Kidney glomerular epithelial cell (primary cell): Measurements from ENCODE around the gene RALGAPA1.
"Not testable (repeated sequence)": the region's sequence is repeated elsewhere in the genome, so short reads cannot be mapped to it uniquely, and the experiment has no call there.

Experiments
- DNase-seq: peaks from one replicate; lab custom pipeline; 2025; lab: John Stamatoyannopoulos, UW

RALGAPA1 gene

DNA sequence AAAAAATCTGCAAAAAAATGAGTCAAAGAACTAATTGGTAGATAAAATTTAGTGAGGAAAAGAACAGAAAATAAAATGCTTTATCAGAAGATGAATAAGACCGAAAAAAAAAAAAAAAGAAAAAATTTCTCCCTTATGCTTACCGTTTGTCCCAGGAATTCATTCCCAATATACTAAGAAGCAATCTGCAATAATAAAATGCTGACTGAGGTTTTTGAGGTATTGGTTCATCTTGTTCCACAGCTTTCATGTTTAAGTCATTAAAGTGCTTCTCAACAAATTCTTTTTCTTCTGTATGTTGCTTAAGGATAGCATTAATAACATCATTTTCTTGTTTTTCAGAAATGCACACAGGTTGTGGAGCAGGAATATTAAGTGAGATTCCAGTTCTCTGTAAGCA lies 182.1 kb downstream of the RALGAPA1 start:
- not testable (repeated sequence) for DNase-seq

DNA sequence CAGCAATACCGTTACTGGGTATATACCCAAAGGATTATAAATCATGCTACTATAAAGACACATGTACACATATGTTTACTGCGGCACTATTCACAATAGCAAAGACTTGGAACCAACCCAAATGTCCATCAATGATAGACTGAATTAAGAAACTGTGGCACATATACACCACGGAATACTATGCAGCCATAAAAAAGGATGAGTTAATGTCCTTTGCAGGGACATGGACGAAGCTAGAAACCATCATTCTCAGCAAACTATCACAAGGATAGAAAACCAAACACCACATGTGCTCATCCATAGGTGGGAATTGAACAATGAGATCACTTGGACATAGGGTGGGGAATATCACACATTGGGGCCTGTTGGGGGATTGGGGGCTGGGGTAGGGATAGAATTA lies 187.1 kb downstream of the RALGAPA1 start:
- DNase-seq, result not testable (repeated sequence)

DNA sequence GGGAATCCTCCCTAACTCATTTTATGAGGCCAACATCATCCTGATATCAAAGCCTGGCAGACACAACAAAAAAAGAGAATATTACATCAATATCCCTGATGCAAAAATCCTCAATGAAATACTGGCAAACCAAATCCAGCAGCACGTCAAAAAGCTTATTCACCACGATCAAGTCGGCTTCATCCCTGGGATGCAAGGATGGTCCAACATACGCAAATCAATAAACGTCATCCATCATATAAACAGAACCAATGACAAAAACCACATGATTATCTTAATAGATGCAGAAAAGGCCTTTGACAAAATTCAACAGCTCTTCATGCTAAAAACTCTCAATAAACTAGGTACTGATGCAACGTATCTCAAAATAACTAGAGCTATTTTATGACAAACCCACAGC lies 189.1 kb downstream of the RALGAPA1 start:
- DNase-seq, result not testable (repeated sequence)

DNA sequence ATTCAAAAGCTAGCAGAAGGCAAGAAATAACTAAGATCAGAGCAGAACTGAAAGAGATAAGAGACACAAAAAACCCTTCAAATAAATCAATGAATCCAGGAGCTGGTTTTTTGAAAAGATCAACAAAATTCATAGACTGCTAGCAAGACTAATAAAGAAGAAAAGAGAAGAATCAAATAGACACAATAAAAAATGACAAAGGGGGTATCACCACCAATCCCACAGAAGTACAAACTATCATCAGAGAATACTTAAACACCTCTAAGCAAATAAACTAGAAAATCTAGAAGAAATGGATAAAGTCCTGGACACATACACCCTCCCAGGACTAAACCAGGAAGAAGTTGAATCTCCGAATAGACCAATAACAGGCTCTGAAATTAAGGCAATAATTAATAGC lies 189.6 kb downstream of the RALGAPA1 start:
- DNase-seq, result not testable (repeated sequence)

DNA sequence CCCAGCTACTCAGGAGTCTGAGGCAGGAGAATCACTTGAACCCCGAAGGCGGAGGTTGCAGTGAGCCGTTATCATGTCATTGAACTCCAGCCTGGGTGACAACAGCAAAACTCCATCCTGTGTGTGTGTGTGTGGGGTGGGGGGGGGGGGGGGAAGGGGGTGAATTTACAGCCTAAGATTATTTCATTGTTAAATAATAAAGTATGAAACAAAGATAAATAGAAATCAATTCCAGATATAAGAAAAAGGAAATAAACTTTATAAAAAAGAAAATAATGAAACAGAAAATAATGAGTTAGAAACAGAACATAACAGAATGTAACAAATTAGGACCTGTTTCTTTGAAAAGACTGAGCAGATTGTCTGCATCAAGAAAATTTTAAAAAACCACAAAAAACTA lies 191.6 kb downstream of the RALGAPA1 start:
- no peak for DNase-seq

DNA sequence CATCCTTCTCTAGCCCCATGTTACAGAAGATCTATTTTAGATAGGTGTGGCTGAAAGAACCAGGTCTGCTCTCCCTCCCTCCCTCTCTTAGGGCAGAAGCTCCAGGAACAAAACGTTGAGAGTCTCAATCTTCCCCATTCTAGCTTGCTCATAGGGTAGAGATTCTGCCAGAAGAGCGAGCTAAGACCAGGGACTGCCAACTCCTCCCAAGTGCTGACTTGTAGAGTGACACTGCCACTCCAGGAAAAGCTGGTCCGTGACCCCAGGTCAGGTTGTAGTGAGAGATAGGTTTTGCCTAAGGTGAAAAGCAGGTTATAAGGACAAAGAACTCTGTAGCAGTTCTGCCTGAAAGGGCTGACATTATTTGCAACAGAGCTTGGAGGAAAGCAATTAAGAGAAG lies 201.7 kb downstream of the RALGAPA1 start:
- no peak for DNase-seq

DNA sequence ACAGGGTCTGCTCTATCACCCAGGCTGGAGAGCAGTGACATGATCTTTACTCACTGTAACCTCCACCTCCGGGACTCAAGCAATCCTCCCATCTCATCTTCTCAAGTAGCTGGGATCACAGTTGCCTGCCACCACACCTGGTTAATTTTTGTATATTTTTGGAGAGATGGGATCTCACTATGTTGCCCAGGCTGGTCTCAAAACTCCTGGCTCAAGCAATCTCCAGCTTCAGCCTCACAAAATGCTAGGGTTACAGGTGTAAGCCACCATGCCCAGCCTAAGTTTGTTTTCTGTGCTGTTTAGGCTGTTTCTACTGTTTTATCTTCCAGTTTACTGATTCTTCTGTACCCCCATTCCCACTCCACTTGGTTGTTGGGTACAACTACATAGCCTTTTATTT lies 208.8 kb downstream of the RALGAPA1 start:
- DNase-seq, result no peak

DNA sequence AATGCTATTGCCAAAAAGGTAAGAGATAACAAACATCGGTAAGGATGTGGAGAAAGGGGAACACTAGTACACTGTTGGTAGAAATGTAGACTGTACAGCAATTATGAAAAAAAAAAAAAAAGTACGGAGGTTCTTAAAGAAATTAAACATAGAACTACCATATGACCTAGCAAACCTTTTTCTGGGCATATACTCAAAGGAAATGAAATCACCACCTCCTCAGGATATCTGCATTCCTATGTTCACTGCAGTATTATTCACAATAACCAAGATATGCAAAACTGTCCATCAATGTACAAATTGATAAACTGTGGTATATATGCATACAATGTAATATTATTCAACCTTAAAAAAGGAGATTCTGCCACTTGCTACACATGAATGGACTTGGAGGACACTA lies 214.5 kb downstream of the RALGAPA1 start:
- DNase-seq, result no peak

DNA sequence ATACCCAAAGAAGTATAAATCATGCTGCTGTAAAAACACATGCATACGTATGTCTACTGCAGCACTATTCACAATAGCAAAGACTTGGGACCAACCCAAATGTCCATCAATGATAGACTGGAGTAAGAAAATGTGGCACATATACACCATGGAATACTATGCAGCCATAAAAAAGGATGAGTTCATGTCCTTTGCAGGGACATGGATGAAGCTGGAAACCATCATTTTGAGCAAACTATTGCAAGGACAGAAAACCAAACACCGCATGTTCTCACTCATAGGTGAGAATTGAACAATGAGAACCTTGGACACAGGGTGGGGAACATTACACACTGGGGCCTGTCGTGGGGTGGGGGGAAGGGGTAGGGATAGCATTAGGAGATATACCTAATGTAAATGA lies 221.7 kb downstream of the RALGAPA1 start:
- DNase-seq, result not testable (repeated sequence)

DNA sequence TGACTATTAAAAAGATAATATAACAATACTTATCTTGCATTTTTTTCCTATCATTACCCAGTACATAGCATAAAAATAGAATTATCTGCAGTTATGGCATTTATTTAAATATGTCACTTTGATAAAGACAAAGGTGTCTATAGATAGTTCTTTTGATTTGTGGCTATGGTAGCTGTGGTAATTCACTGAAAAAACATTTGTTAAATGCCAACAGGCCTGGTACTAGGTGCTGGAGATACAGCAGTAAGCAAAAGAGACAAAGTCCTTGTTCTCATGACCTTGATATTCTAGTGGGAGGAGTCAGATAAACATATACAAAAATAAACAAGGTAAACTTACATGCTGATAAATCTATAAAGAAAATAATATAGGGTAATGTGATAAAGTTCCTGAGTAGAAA lies 230.5 kb downstream of the RALGAPA1 start:
- no peak for DNase-seq

DNA sequence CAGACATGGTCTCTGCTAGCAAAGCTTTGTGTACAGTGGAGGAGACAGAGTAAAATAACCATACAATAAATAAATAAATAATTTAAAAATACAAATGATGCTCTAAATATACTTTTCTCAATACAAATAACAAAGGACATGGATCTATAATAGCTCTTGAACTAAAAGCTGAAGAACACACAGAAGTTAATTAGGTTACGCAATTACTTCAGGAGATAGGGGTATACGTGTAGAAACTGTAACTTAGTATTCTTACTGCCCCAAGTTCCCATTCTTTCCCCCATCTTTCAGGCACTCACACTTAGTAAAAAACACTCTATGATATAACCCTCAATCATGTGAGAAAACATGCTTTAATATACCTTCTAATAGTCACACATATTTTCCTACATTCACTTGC lies 231.0 kb downstream of the RALGAPA1 start:
- no peak for DNase-seq

DNA sequence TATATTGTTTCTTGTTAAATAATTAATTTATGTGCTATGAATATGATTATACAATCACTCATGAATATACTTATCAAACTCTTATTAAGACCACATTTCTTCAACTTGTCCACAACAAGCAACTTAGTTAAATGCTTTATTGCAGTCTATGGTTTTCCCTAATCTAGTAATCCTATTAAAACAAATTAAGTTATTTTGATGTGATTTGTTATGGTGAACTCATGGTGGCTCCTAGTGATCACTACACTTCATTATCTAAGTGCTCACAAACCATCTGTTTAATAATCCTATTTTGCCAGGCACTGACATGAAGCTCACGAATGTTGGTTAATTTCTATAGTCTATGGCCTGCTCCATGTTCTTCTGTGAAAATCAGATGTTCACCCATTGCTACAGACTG lies 232.2 kb downstream of the RALGAPA1 start:
- no peak for DNase-seq

DNA sequence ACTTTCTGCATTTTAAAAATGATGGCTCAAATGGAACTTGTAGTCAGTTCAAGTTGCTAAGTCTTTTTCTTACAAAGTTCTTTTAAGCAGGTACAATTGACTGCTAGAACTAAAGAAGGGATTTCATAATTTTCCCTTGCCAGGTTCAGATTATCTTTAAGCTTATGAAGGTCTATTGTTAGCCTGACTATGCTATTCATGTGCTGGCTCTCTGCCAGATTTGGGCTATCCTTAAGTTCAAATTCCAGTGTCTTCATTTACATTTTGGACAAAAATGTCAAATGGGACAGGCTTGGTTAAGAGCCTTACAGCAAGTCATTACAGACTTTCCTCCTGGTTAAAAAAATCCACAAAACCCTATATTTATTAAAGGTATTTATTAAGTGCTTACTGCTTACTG lies 232.8 kb downstream of the RALGAPA1 start:
- no peak for DNase-seq

DNA sequence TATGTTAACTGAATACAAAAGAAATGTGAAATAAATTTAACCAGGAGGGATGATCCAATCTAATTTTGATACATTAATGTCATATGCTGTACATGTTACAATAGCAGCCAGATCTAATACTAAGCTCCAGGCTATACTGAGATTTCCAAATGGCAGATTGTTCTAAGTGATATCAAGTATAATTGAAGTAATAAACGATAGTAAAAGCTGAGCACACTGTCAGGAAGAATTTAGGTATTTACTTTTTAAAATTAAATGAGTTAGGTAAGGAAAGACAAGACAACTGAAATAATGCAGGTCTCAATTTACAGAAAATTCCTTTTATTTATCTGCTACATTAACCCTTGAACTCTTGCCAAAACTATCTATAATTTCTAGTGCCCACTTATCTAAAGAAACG lies 235.2 kb downstream of the RALGAPA1 start:
- no peak for DNase-seq

DNA sequence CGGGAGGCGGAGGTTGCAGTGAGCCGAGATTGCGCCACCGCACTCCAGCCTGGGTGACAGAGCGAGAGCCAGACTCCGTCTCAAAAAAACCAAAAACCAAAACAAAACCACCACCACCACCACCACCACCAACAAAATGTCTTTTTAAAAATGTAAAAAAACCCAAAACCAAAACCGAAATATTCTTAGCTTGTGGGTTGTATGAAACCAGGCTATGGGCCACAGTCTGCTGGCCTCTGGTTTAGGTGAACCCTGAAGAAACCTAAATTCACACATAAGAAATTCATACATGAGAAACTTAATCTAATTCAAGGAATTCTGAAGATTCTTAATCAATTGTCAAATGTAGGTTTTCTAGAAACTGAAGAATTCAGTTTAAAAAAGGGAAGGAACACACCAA lies 237.5 kb downstream of the RALGAPA1 start:
- no peak for DNase-seq

DNA sequence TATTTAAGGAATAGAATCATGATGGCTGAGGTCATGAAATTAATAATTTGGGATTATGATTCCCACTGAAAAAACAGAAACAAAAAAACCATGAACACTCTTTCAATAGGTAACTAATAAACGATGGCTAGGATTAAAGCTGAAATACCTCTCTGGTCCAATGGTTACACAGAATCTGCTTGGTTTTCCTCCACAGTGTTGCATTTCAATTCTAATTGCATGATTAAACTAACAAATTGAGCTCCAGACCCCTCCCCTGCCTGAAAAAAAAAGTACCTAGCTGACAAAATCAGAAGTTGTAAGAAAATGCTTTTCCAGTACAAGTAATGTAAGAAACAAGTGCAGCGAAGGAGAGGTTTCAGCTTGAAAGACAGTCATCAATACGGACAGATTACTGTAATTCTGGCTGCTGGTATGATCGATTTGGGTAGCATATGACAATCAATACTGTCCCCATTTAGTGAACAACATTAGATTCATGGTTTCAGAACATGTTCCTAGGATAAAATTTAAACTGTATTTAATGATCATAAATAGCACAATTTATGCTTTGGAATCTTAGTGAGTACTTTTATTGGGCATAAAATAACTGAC lies 243.1 kb downstream of the RALGAPA1 start:
- peak; percentile 32 for DNase-seq

DNA sequence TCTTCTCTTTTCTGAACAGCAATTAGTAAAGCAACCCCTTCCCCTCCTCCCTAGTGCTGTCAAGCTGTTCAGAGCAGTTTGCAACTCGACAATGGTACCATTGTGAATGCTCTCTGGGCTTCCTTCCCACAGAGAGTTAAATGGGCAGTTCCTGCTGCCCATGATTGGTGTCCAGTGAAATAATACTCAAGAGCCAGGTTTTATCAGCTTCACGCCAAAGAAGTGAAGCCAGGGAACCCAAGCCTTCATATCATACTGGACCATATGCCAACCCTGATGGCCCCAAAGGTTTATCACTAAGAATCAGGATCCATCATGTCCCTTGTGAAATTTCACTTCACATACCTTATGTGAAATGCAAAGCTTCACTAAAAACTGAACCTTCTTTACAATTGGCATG lies 250.4 kb downstream of the RALGAPA1 start:
- DNase-seq, result no peak

DNA sequence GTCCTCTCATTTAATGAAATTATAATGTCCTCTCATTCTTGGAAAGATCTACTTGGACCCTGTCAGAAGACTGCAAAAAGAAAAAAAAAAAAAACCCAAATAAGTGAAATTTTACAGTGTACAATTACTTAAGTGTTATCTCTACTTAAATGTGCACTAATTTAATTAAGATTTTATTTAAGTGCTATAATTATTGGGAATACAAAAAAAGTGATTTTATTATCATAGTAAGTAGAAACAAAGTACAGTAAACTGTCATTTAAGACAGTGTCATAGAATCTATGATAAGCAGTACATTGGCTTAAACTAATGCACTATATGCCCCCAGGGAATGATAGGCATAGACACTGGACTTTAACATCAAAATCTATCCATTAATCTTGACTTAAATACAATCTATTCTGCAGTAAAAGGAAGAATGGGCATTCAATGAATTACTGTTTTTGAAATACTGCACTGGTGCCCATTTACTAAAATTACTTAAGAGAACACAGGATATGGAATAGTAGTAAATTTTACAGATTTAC lies 251.8 kb downstream of the RALGAPA1 start:
- DNase-seq, result no peak

DNA sequence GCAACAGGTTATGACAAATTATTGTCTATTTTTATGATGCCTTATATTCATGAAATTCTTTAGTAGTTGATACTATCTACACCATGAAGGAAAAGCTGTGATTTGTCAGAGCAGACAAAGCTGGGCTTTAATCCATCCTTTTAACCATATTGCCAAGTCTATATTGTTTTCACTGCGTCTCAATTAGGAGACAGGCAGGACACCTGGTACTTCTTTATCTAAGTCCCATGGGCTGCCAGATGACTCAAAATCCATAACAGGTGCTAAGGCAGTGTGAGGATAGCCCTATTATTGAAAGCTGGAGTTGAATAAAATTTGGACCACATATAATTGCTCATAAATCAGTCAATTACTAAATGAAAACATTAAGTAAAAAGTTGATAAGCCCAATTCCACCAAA lies 252.5 kb downstream of the RALGAPA1 start:
- no peak for DNase-seq

DNA sequence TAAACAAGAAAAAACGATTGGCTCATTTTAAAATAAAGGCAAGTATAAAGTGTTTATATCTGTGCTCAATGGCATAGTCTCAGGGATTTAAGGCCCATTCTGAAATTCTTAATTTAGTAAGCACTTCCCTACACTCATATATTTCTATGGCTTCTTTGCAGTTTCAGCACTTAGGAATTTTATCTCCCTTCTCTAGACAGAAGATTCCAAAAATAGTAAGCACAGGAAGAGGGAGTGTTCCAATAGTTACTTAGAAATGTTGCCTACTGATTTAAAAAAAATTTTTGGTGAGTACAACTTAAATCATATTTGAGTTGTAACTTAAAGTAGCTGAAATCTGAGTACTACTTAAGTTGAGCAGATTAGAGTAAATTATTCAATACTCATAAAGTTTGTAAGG lies 255.3 kb downstream of the RALGAPA1 start:
- DNase-seq, result no peak

DNA sequence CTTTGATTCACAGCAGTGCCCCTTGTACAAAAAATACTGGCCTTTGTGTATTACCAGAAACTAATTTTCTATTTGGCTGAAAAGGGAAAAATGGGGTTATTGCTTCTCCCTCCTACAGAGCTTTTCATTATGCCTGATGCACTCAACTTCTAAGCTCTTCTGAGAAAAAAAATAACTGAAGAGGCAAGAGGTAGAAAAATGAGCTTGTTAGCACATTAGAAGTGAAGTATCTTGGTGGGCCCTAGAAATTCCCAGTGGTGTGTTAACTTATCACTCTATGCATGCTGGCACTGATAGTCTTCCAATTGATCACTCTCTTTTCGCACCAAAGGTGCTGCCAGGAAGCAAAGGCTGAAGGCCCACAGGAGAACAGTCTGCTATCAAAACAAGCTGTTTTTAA lies 258.0 kb downstream of the RALGAPA1 start:
- DNase-seq, result no peak

DNA sequence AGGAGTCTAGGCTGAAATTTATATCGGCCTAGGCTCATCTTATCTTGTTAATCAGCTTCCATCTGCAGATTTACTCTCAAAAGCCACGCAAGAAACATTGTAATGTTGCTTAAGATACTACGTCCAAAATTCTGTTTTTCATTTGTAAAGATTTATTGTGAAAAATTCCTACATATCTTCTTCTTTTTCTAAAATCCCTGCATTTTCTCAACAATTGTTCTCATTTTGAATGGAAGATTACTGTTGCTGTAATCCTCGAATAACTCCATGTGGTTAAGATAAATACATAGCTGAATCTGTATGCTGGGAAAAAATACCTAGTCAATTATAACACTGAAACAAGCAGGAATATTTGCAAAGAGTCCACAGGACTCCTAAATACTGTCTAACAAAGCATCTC lies 259.5 kb downstream of the RALGAPA1 start:
- DNase-seq, result no peak

DNA sequence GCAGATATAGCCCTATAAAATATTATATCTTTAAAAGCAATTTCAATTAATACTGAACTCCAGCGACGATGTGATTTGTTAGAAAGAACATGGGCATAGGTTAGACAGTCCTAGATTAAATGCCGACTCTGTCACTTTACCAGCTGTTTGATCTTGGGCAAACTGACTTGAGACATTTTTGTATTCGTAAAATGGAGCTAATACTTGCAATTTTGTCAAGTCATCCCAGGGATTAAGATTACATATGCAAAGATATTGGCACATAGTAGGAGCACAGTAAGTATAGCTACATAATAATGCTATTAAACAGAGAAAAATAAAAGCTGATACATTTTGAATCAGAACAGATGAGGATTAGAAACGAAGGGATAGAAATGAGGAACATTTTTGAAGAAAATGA lies 266.1 kb downstream of the RALGAPA1 start:
- no peak for DNase-seq

DNA sequence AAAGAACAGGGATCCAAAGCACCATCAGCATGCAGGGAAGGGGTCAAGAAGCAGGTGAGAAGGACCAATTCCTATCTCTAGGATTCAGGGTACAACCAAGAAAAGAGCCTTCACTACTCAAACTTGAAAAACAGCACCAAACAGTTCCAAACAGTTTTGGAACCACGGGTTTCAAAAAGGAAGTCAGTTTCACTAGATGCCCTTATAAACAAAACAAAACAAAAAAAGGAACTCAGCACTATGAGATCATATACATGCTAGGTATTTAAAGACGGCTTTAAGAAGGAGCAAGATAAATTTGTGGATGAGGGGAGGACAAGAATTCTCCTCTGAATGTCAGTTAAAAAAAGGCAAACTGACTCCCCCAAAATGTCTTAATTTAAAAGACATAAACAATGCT lies 269.1 kb downstream of the RALGAPA1 start:
- DNase-seq, result no peak
